Stimulated activated CD4-positive, alpha-beta T cell treated with anti-CD3 and anti-CD28 coated beads, Interleukin-1b, Interleukin-23, amount 100 ng/mL, for 1 hour (primary cell): ENCODE measurements around the gene UTP25.

Experiments
- DNase-seq, 2 donors: peaks; one replicate each; pipeline ENCODE4 v3.0.0-alpha.2; 2020; ENCODE audit warnings: low read depth in 2 of 2

The UTP25 gene

DNA sequence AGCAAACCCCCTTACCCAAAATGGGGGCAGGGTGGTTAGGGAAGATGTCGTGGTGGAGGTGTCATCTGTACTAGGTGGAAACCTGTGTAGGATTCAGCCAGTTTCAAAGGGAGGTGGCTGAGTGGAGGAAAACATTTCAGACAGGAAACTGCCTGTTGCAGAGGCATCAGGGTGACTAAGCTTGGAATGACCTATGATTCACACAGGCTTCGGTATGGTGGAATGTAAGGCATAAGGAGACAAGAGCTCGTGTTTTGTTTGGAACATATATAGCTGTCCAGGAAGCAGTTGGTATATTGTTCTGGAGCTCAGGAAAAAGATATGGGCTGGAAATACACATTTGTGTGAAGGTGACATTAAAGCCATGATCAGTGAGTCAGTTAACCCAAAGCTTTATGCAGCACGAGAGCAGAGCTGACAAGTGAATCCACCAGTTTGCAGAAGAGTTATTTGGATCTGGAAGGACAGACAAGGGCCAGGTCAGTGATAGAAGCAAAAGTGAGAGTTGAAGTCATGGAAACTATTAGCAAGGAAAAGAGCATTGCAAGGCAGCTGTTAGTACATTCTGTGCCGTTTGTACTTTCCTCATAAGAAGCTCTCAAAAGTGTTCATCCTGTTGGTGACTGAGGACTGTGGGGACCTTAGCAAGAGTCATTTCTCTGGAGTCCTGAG, 12.2 kb downstream of the UTP25 start:
- DNase-seq: no peak

GRCh38 chr1:209840611-209841010, 12.8 kb downstream of the UTP25 start:
- DNase-seq: no peak

DNA sequence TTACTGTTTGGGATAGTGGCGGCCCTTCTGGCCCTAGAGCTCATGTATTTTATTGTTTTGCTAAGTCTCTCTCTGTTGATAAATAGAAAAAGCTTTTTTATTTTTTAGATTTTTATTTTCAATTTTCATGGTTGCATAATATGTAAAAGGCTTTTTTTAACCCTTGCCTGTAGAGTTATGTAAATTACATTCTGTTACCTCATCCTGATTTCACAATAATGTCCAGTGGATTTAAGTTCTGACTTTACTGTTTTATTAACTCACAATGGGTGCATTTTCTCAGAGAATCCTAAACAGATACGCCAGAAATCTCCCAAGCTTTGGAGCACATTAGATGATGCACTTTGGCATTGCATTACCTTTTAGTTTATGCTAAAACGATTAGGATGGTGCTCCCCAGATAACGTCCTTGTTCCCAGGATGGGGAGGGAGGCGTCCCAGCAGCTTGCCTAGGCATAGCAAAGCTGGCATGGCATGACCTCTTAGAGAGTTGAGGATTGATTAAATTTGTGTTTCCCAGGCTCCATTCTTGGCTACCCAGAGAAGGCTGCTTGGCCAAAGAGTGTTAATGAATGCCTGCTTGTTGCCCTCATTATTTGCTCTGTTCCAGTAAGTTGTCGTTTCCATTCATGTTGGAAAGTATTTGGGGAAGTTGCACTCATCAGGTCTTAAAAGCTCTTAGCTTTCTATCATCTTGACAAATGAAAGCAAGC, 17.1 kb downstream of the UTP25 start:
- no peak for DNase-seq

DNA sequence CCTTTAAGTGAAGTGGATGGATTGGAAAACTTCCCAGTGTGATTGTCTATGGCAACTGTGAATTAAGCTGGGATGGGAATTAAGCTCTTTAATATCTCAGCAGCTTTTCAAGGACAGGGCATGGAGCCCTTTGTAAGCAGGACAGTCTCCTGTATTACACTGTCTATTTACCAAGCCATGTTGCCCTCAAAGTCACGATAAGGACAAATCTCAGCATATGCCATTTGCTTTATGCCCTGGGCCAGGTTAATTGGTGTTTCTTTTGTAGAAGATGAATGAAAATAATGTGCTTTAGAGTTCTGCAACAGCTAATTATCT, 17.6 kb downstream of the UTP25 start:
- DNase-seq: no peak

GRCh38 chr1:209849388-209849787, 21.6 kb downstream of the UTP25 start:
- DNase-seq: no peak

DNA sequence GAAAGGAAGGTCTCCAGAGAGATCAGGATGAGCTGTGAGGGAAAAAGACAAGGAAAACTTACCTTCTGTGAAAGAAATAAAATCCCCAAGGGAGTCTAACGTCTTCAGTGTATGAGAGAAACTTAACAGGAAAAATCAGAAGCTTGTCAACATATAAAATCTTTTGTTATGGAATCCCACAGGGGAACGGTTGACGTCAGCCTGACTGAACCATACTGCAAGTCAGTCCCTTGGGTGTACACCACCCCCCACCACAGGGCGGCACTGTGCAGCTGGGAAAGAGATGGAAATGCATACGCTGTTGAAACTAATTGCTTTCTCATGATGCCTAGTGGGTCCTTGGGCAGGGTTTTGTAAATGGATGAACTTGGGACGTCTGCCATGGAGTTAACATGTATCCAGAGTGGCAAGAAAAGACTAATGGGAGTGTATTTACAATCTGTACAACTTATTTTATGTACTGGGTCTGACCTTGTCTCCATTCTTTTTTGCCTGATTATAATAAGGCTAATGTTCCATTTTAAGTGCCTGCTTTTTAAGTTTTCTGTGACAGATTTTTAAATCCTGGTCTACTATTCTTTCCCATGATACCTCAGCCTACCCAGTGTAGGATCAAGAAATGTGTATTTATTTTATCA, 22.7 kb downstream of the UTP25 start:
- no peak for DNase-seq

DNA sequence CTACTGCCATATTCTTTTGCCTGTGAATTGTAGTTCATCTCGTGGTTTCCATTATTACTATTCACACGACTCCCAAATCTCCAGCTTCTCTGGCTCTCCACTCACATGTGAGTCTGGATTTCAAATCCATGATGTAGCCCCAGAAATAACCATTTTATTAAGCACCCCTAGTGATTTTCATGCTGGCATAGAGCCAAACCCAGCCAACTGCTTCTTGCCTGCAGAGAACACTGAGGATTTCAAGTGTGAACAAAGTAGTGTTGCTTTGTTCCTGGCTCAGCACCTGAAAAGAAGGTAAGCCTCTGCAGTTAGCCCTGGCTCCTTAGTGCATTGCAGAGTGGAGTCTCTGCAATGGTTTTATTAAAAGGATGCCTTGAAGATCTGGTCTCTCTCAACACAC, 25.9 kb downstream of the UTP25 start:
- DNase-seq: no peak

- no peak for DNase-seq
These were observed 26.4 kb downstream of the UTP25 start for GRCh38 chr1:209854196-209854595.

DNA sequence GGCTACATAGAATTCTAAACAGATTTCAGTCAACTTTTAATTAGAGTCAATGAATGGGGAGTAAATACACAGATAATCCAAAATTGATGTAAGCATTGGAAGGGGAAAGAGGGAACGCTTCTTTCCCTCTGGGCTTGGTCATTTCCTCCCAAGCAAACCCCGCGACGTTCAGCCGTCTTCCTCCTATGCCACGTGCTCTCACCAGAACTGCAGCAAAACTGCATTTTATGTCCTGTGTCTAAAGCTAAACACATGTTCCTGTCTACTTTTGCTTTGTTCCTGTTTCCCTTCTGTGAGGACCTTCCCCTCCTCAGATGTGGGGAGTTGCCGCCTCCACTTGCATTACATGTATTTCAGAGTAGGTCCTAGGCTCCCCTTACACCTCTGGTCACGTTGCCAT, 27.2 kb downstream of the UTP25 start:
- DNase-seq: no peak

- DNase-seq: no peak
These were observed 27.9 kb downstream of the UTP25 start for GRCh38 chr1:209855623-209856022.

DNA sequence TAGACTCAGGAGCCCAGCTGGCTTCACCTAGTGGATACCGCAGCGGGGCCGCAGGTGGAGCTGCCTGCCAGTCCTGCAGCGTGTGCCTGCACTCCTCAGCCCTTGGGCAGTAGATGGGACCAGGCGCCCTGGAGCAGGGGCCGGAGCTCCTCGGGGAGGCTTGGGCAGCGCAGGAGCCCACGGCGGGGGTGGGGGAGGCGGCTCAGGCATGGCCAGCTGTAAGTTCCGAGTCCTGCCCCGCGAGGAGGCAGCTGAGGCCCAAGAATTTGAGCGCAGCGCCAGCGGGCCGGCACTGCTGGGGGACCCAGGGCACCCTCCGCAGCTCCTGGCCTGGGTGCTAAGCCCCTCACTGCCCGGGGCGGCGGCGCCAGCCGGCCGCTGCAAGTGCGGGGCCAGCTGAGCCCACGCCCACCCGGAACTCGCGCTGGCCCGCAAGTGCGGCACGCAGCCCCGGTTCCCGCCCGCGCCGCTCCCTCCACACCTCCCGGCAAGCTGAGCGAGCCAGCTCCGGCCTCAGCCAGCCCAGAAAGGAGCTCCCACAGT, 30.9 kb downstream of the UTP25 start:
- no peak for DNase-seq

DNA sequence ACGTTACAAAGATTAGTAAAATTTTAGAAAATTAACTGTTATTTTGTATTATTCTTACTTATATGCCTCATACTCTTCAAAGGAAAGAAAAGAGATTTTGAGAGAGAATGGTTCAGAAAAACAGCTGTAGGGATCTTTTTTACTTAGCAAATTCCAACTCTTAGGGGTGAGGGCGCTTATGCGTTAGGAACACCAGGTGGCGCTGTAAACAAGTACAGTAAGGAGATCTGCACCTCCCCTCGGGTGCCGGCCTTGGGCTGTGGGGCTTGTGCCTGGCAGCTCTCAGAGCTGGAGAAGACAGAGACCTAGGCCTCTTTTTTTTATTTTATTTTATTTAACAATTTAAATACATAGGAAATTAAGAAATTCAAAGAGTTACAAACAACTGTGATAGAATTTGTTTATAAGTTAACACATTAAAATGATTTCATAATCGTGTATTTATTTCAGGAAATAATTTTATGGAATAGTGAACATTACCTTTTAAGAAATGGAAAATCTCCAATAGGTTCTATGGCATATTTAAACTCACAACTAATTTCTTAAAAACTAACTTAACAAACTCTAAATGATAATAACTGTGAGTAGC, 32.6 kb downstream of the UTP25 start:
- DNase-seq: peak; percentile 29 to 51

GRCh38 chr1:209861242-209861641, 33.5 kb downstream of the UTP25 start:
- DNase-seq: no peak

GRCh38 chr1:209862391-209863356, 34.9 kb downstream of the UTP25 start:
- no peak for DNase-seq

DNA sequence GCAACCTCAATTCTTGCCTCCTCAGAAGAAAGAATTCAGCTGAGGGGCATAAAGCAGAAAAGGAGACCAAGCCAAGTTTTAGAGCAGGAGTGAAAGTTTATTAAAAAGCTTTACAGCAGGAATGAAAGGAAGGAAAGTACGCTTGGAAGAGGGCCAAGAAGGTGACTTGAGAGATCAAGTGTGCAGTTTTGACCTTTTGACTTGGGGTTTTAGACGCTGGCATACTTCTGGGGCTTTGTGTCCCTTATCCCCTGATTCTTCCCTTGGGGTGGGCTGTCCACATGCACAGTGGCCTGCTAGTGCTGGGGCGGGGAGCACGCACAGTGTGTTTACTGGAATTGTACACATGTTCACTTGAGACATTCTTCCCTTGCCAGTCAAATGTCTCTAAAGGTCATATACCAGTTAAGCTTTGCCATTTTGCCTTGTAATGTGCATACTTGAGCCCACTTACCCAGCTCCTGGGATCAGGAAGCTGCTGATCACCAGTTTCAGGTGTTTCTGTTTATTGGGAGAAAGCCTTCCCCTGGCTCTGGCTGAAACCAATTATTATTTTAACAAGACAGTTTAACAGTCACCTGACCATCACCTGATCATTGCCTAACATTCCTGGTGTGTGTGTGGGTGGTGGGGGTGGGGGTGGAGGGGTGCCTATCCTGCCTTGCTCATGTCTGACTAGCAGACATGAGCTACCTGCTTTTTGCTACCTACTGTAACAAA, 36.2 kb downstream of the UTP25 start:
- no peak for DNase-seq

DNA sequence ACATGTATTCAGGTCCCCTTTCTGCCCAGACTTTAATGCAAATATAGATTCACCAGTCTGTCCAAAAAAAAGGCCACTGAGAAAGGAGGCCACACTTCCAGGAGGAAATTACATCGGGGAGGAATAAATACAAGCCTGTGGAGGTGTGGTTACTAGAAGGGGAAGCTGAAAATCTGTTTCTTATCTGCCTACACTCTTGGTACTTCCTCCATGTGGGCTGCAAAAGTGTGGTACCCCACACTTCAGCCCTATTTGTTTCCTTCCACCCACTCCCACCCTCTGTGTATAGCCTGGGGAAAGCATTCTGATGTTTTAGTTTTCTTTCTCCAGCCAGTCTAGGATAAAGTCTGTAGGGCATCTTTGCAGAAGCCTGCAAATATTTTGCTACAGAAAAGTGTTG, 38.4 kb downstream of the UTP25 start:
- no peak for DNase-seq

GRCh38 chr1:209869291-209870149, 41.7 kb downstream of the UTP25 start:
- DNase-seq: no peak

DNA sequence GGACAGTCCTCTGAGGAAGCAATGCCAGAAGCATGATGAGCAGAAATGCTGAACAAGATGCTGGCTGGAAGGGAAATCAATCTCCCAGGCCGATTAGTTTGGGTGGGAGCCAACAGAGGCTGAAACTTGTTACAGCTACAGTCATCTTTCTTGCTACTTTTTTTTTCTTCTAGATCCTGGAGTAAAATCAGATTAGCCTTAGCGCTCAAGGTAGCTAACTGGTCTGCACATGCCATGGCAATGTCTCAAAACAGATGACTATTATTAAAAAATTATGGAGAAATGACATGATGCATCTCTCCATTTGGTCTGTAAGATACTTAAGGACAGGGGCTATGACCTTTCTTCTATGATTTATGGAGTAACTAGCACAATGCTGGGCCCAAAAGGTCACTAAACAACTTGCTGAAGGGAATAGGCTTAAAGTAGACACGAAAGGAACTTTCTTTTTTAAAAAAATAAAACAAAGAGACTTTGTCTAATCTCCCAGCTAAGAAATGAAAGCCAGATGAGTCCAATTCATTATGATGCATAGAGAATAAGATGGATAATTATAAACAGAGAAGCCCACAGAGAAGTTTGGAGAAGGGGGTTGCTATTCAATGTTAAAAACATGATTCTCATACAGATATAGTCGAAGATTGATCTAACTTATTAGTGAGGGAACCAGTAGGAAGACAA, 42.5 kb downstream of the UTP25 start:
- DNase-seq: no peak

GRCh38 chr1:209871006-209871405, 43.2 kb downstream of the UTP25 start:
- no peak for DNase-seq
